ENCODE results near the gene IL25. TPM values are rescaled to one million over a fixed set of nuclear protein-coding genes. Genes with fewer than 3 reads are reported as not detected.

Gene IL25
- total RNA-seq, 1 donor from 2014 or later = not detected

DNA sequence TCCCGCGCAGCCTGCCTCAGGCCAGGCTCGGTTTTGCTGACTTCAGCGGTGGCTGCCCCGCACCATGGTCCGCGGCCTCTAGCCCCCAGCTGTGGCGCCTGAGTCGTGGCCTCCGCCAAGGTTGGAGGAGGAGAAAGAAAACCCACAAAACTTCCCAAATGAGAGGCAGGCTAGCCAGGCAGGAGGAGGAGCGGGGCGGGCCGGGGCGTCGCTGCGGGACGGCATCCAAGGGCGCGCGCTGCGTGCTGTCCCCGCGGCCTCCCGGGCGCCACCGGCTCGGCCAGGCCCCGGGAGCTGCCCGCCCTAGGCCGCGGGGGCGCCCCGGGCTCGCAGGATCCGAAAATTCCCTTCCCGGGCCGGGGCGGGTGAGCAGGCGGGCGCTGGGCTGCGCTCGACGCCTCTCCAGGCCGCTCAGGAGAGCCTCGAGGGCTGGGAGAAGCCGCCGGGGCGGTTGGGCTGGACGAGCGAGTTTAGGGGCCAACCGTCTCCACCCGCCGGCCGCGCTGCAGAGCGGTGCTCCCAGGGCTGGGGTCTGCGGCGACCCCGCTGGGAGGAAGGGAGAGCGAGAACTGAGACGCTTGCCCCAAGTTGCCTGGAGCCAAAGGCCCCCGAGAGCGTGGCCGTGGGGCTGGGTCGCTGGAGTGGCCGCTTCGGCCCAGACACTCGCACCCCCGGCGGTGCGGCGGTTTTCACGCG, 7.4 kb upstream of the IL25 start, which contains the start of gene EFS:
TSS of gene EFS (minus strand) at position 137 of the 696 bp plus-strand sequence. CDS start 147 bp downstream, outside the sequence.
- Mint-ChIP-seq H3K27ac (peak within 1 kb of the TSS; percentile 98), H3K36me3 (peaks cover 2% of the 10 kb centered on the region), H3K27me3 (ENCODE audit: low read depth) (no peaks in the 10 kb centered on the region), H3K4me3 (peak within 1 kb of the TSS; percentile 94), H3K9me3 (no peaks in the 10 kb centered on the region), H3K4me1 (peaks cover 34% of the 10 kb centered on the region)
- DNase-seq (ENCODE audit: low spot score in 2 of 2, unreplicated experiment in 2 of 2) = peak in 1 of 2 experiments; percentile 77
- TF ChIP-seq, protein P1, sequence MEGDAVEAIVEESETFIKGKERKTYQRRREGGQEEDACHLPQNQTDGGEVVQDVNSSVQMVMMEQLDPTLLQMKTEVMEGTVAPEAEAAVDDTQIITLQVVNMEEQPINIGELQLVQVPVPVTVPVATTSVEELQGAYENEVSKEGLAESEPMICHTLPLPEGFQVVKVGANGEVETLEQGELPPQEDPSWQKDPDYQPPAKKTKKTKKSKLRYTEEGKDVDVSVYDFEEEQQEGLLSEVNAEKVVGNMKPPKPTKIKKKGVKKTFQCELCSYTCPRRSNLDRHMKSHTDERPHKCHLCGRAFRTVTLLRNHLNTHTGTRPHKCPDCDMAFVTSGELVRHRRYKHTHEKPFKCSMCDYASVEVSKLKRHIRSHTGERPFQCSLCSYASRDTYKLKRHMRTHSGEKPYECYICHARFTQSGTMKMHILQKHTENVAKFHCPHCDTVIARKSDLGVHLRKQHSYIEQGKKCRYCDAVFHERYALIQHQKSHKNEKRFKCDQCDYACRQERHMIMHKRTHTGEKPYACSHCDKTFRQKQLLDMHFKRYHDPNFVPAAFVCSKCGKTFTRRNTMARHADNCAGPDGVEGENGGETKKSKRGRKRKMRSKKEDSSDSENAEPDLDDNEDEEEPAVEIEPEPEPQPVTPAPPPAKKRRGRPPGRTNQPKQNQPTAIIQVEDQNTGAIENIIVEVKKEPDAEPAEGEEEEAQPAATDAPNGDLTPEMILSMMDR (IDR thresholded peaks at IDR 0.05; ENCODE audit: unreplicated experiment) = no peak

DNA sequence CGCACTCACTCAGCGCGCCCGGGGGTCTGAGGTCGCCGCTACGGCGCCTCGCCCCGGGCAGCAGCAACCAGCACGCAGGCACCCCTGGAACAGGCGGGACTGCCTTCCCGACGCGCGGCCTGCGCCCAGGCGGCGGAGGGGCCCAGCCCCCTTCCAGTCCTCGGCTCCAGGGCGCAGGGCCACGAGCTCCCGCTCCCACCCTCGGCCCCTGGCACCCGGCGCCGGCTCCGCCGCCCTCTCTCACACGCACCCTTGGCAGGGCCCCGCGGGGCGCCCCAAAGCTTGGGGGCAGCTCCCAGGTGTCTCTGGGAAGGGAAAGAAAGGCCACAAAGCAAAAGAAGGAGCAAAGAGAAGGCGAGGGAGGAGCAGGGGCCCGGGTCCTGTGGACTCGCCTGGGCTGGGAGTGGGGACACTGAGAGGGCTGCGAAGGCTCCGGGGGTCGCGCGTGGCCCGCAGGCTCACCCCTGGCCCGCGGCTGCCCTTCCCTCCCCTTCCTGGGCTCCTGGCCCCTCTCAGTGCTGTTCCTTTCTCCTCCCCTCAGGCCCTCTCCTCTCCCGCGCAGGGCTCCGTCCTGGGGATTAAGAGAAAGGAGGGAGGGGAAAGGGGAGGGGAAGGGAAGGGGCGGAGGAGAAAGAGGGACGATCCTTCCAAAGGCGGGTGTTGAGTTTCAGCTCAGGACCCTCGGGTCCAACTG, 6.7 kb upstream of the IL25 start:
- TF ChIP-seq, protein P1 (IDR thresholded peaks at IDR 0.05; ENCODE audit: unreplicated experiment) = no peak
- no peaks in the 10 kb centered on the region for H3K27me3 Mint-ChIP-seq (ENCODE audit: low read depth)
- H3K4me3 Mint-ChIP-seq = peak overlapping the region; percentile 68
- peak in 1 of 2 experiments; percentile 60 for DNase-seq (ENCODE audit: low spot score in 2 of 2, unreplicated experiment in 2 of 2)
- H3K9me3 Mint-ChIP-seq = no peaks in the 10 kb centered on the region
- H3K4me1 Mint-ChIP-seq = peaks cover 34% of the 10 kb centered on the region
- peak overlapping the region; percentile 94 for H3K27ac Mint-ChIP-seq
- peaks cover 2% of the 10 kb centered on the region for H3K36me3 Mint-ChIP-seq

DNA sequence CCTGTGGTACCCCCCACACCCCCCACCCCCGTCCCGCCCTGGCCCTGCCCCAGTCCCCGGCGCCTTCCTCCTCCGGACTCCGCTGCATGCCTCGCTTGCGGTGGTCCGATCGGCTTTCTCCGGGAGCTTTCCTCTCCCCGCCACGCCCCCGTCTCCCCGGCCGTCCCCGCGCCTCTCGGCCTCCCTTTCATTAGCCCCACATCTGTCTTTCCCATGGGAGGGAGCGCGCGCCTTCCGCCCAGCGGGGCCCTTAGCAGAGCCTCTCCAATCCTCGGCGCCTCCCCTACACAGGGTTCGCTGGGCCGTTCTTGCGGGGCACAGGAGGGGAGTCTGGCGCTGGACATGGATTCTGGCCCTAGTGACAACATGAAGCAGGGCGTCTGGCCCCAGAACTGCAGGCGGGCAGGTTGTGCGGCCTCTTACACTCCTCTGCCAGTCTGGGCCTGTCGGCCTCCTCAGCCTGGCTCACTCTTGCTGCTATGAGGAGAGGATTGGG, 6.1 kb upstream of the IL25 start:
- Mint-ChIP-seq H3K27ac (peak overlapping the region; percentile 94), H3K27me3 (ENCODE audit: low read depth) (peaks cover under 1% of the 10 kb centered on the region), H3K4me3 (peak overlapping the region; percentile 68), H3K4me1 (peaks cover 33% of the 10 kb centered on the region), H3K36me3 (peaks cover 2% of the 10 kb centered on the region), H3K9me3 (no peaks in the 10 kb centered on the region)
- peak; percentile 75 to 88 for DNase-seq (ENCODE audit: low spot score in 2 of 2, unreplicated experiment in 2 of 2)
- TF ChIP-seq, protein P1 (IDR thresholded peaks at IDR 0.05; ENCODE audit: unreplicated experiment) = no peak

DNA sequence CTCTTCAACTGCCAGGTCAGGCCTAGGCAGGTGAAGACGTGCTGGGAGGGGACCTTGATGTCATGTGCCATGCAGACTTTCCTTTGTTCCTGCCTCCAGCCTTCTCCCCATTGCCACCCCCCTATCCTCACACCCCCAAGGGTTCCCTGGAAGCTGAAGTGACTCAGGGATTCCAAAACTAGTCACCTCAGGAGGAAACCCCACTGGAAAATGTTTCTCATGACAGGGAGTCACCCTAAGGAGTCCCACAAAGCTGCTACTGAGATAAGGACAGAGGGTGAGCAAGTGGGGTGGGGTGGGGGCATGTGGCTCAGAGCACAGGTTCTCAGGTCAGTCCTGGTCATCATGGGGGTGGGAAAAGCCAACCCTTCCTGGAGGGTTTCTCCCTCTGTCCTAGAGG, 2.4 kb upstream of the IL25 start:
- no peaks in the 10 kb centered on the region for H3K9me3 Mint-ChIP-seq
- no peak overlapping the region for H3K4me3 Mint-ChIP-seq
- peaks cover 9% of the 10 kb centered on the region for H3K4me1 Mint-ChIP-seq
- H3K27me3 Mint-ChIP-seq (ENCODE audit: low read depth) = peaks cover 3% of the 10 kb centered on the region
- no peaks in the 10 kb centered on the region for H3K36me3 Mint-ChIP-seq
- no peak for DNase-seq (ENCODE audit: low spot score in 2 of 2, unreplicated experiment in 2 of 2)
- no peak overlapping the region for H3K27ac Mint-ChIP-seq
- TF ChIP-seq, protein P1 (IDR thresholded peaks at IDR 0.05; ENCODE audit: unreplicated experiment) = no peak

DNA sequence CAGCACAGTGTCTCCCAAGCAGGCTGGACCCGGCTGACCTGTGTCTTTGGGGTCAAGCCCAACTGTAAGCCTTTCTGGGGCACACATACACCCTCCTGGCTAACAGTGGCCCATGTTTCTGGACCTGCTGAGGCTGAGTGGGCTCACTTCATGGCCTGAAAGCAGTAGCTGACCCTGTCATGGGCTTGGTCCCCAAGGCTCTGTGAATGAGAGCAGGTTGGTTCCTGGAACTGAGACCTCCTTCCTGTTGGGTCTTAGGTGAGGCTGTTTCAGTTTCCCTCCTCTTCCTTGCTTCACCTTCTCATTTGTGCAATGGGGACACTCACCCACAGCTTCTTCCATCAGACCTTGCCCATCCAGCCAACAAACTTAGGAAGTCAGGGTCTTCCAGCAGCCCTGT, 744 bp upstream of the IL25 start:
- Mint-ChIP-seq H3K27me3 (ENCODE audit: low read depth) (peaks cover 3% of the 10 kb centered on the region), H3K9me3 (no peaks in the 10 kb centered on the region), H3K27ac (no peak overlapping the region), H3K36me3 (no peaks in the 10 kb centered on the region), H3K4me1 (peaks cover 5% of the 10 kb centered on the region), H3K4me3 (no peak overlapping the region)
- TF ChIP-seq, protein P1 (IDR thresholded peaks at IDR 0.05; ENCODE audit: unreplicated experiment) = no peak
- no peak for DNase-seq (ENCODE audit: low spot score in 2 of 2, unreplicated experiment in 2 of 2)

All from mesothelial cell of epicardium (in vitro differentiated cells).